ENCODE measurements around the gene COPG1. TPM values are rescaled to one million over a fixed set of nuclear protein-coding genes. Genes with fewer than 3 reads are reported as not detected.
"Not testable (repeated sequence)": the region's sequence is repeated elsewhere in the genome, so short reads cannot be mapped to it uniquely, and the experiment has no call there.

COPG1 gene
- total and polyA plus RNA-seq, 7 donors = 50.9 to 151 (median 78.1) TPM

DNA sequence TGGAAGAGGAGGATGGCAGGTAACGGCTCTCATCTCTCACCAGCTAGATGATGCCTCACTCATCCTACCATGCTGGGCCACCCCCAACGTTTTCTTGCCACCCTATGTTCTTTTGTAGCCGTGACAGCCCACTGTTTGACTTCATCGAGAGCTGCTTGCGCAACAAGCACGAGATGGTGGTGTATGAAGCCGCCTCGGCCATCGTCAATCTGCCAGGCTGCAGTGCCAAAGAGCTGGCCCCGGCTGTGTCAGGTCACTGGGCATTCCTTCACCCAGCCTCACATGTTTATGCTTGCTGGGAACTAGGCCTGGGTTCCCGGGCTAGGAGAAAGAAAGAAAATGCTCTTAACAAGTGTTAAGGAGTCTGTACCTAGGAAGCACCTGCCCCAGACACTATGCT lies 8.2 kb downstream of the COPG1 start:
- Histone ChIP-seq H3K36me3 (peaks cover 65 to 100% (median 87%) of the 10 kb centered on the region in 4 donors), H3K4me1 (no peaks in the 10 kb centered on the region), H3K27me3 (no peaks in the 10 kb centered on the region), H3K9me3 (no peaks in the 10 kb centered on the region), H3K4me3 (no peak overlapping the region), H3K27ac (no peak overlapping the region)
- WGBS, 2 donors = 93 to 94% methylated on average over 11 of the region's 11 CpGs
- intact Hi-C loops (cut with DNase I) = no loop called here
- TF ChIP-seq CTCF (IDR thresholded peaks at IDR 0.05) (no peak), POLR2AphosphoS5 (IDR thresholded peaks at IDR 0.05) (no peak), POLR2A (IDR thresholded peaks at IDR 0.05) (no peak), EP300 (IDR thresholded peaks at IDR 0.05) (no peak)
- no peak for DNase-seq

DNA sequence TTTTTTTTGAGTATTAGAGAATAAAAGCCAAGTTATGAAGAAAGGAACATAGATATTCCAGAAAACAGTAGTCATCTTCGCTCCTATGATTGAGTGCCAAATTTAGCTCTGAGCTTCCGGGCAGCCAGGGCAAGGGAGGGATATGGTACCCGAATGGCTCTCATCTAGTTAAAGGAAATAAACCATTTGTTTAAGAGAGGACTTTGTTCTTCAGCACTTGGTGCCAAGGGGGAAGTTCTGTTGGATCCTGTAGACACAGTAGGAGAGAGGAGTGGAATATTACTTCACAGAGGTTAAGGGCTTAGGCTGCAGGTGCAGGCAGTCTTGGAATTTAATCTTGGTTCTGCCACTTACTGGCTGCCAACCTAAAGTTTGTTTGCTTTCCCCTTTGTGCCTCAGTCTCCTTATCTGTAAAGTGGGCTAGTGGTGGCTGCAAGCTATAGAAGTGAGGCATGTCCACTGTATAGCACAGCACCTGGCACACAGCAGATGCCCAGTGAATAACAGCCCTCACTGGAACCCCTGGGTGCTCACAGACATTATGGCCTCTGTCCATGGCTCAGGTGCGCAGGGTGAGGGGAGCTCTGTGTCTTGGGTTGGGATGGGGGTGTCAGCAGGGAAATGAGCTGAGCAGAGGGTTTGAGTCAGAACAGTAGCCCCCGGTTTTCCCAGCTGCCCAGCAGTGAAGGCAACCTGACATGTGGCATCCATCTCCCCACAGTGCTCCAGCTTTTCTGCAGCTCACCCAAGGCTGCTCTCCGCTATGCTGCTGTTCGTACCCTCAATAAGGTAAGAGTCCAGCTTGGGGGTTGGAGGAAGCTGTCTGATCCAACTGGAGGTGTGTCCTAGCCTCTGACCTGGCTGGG lies 10.4 kb downstream of the COPG1 start:
- Histone ChIP-seq H3K4me1 (no peaks in the 10 kb centered on the region), H3K36me3 (peaks cover 55 to 100% (median 88%) of the 10 kb centered on the region in 4 donors), H3K9me3 (no peaks in the 10 kb centered on the region), H3K27ac (no peak overlapping the region), H3K27me3 (no peaks in the 10 kb centered on the region), H3K4me3 (no peak overlapping the region)
- TF ChIP-seq POLR2A (IDR thresholded peaks at IDR 0.05) (no peak), CTCF (IDR thresholded peaks at IDR 0.05) (no peak), POLR2AphosphoS5 (IDR thresholded peaks at IDR 0.05) (no peak), EP300 (IDR thresholded peaks at IDR 0.05) (no peak)
- 64 to 84% methylated on average over 7 of the region's 7 CpGs for WGBS, 2 donors
- intact Hi-C loops (cut with DNase I) = no loop called here
- DNase-seq = peak; percentile 37

- no peak overlapping the region for H3K27ac ChIP-seq
- no peaks in the 10 kb centered on the region for H3K4me1 ChIP-seq
- peak; percentile 35 for DNase-seq
- TF ChIP-seq EP300 (IDR thresholded peaks at IDR 0.05) = no peak
- H3K9me3 ChIP-seq = no peaks in the 10 kb centered on the region
- no peak overlapping the region for H3K4me3 ChIP-seq
- H3K36me3 ChIP-seq = peaks cover 55 to 100% (median 90%) of the 10 kb centered on the region in 4 donors
- H3K27me3 ChIP-seq = no peaks in the 10 kb centered on the region
- 97 to 98% methylated on average over 11 of the region's 11 CpGs for WGBS, 2 donors
- intact Hi-C loops (cut with DNase I) = no loop called here
These were observed 11.2 kb downstream of the COPG1 start for GRCh38 chr3:129260606-129261005.

- no peaks in the 10 kb centered on the region for H3K4me1 ChIP-seq
- no peaks in the 10 kb centered on the region for H3K27me3 ChIP-seq
- H3K27ac ChIP-seq = no peak overlapping the region
- intact Hi-C loops (cut with DNase I) = no loop called here
- 94 to 96% methylated on average over 3 of the region's 3 CpGs for WGBS, 2 donors
- TF ChIP-seq CTCF (IDR thresholded peaks at IDR 0.05) = no peak
- TF ChIP-seq POLR2A (IDR thresholded peaks at IDR 0.05) = no peak
- TF ChIP-seq EP300 (IDR thresholded peaks at IDR 0.05) = no peak
- no peak for TF ChIP-seq POLR2AphosphoS5 (IDR thresholded peaks at IDR 0.05)
- no peaks in the 10 kb centered on the region for H3K9me3 ChIP-seq
- peak; percentile 17 for DNase-seq
- no peak overlapping the region for H3K4me3 ChIP-seq
- peaks cover 42 to 100% (median 90%) of the 10 kb centered on the region in 4 donors for H3K36me3 ChIP-seq
These were observed 12.5 kb downstream of the COPG1 start for GRCh38 chr3:129261894-129262293.

DNA sequence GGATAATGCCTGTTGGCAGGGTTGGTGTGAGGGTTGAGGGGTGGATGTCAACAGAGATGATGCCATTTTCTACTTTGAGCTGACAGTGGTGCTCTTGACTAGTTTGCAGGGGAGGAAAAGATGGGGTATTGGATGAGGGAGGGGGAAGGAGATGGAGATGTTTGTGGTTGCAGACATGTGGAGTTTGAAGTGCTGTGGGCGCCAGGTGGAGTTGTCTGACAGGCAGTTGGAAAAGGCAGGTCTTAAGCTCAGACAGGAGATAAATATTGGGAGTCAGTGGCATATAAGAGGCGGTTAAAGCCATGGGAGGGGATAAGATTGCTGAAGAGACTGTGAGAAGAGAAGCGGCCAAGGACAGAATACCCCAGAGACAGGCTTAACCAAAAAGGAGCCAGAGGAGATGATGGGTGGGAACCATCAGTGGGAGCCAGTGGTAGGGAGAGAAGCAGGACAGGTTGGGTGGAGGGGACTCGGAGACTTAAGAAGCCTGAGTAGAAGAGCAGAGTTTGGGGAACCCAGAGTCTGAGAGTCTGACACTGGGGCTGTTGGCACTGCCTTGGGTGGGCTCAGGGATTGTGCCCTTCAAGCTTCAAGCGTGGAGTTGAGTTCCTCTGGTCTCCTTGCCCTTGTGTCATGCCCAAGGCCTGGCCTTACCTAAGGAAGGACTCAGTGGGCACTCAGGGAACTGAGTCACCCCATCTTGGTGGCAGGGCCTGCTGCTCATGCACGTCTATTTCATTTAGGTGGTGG lies 13.9 kb downstream of the COPG1 start:
- WGBS, 2 donors = 86 to 94% methylated on average over 6 of the region's 6 CpGs
- no peaks in the 10 kb centered on the region for H3K27me3 ChIP-seq
- H3K36me3 ChIP-seq = peaks cover 33 to 100% (median 90%) of the 10 kb centered on the region in 4 donors
- no peak overlapping the region for H3K27ac ChIP-seq
- no peaks in the 10 kb centered on the region for H3K9me3 ChIP-seq
- no peak overlapping the region for H3K4me3 ChIP-seq
- intact Hi-C loops (cut with DNase I) = no loop called here
- no peaks in the 10 kb centered on the region for H3K4me1 ChIP-seq
- DNase-seq = peak; percentile 15
- TF ChIP-seq CTCF (IDR thresholded peaks at IDR 0.05) = no peak

GRCh38 chr3:129264994-129265393 lies 15.6 kb downstream of the COPG1 start:
- peak; percentile 18 for DNase-seq
- H3K4me1 ChIP-seq; H3K27me3 ChIP-seq; H3K4me3 ChIP-seq; H3K27ac ChIP-seq; H3K9me3 ChIP-seq; intact Hi-C loops (cut with DNase I): not testable (repeated sequence)
- 93 to 94% methylated on average over 6 of the region's 6 CpGs for WGBS, 2 donors
- H3K36me3 ChIP-seq = peaks cover 41 to 100% (median 90%) of the 10 kb centered on the region in 4 donors

Data from sigmoid colon (tissue), 7 donors.